ENCODE data around the gene NDUFB7. TPM values are rescaled to one million over a fixed set of nuclear protein-coding genes. Genes with fewer than 3 reads are reported as not detected.

Gene NDUFB7
- total RNA-seq, 3 donors from 2014 or later, result 172 to 255 (median 241) TPM

GRCh38 chr19:14562660-14563589 is 8.9 kb downstream of the NDUFB7 start:
- DNase-seq (peak in 1 of 3 donors; percentile 28), ATAC-seq (no peak)
- Histone ChIP-seq H3K9me3 (no peaks in the 10 kb centered on the region), H3K4me1 (ENCODE audit: low read depth) (no peaks in the 10 kb centered on the region), H3K36me3 (ENCODE audit: low read depth) (no peaks in the 10 kb centered on the region), H3K4me3 (no peak overlapping the region)
- no peak for TF ChIP-seq CTCF (IDR thresholded peaks at IDR 0.05)
- intact Hi-C loops (cut with DNase I, micrococcal nuclease), result no loop called here

DNA sequence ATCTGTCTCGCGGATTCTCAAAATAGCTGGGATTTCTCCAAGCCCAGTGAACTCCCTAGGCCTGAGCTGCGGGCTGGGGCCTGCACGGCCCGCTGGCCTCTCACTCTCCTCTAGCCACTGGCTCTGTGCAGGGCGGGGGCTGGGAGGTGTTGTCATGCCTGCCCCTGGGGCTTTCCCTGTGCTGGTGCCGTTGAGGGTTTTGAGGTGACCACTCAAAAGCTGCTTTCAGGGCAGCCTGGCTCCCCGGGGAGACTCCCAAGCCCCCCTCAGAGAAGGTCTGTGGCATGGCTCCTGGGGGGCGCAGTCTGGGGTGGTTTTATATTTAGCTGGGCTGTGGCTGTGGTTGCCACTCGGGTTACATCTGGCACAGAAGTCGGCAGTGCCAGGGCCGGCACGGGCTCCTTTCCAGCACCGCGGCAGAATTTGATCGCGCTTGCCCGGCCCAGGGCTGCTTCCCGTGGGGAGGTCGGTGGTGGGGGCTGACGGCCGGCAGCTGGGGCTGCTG is 10.0 kb downstream of the NDUFB7 start:
- no peak for DNase-seq
- Histone ChIP-seq H3K4me1 (ENCODE audit: low read depth) (peaks cover under 1% of the 10 kb centered on the region), H3K36me3 (ENCODE audit: low read depth) (no peaks in the 10 kb centered on the region), H3K9me3 (no peaks in the 10 kb centered on the region), H3K4me3 (no peak overlapping the region)
- intact Hi-C loops (cut with DNase I, micrococcal nuclease), result no loop called here
- no peak for TF ChIP-seq CTCF (IDR thresholded peaks at IDR 0.05)
- no peak for ATAC-seq

DNA sequence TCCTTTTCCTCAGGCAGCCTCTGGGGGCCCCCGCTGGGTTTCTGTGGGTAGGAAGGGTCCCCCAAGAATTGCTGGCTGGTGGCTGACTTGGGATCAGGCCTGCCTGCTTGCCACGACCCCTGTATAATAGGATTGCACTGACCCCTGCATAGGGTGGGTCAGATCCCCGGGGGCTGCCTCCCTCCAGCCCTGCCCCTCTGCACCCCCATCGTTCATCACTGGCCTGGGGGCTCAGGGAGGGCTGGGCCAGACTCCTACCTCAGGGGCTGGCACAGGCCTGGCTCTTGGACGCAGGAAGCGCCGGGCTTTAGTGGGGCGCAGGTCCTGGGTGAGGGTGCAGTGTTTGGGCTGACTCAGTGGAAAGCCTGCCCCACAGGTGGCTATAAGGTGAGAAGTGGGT is 10.6 kb downstream of the NDUFB7 start:
- no peak overlapping the region for H3K4me3 ChIP-seq
- ATAC-seq (no peak), DNase-seq (no peak)
- no peaks in the 10 kb centered on the region for H3K9me3 ChIP-seq
- no peaks in the 10 kb centered on the region for H3K36me3 ChIP-seq (ENCODE audit: low read depth)
- no peak for TF ChIP-seq CTCF (IDR thresholded peaks at IDR 0.05)
- peaks cover 6% of the 10 kb centered on the region for H3K4me1 ChIP-seq (ENCODE audit: low read depth)
- intact Hi-C loops (cut with DNase I, micrococcal nuclease), result no loop called here

DNA sequence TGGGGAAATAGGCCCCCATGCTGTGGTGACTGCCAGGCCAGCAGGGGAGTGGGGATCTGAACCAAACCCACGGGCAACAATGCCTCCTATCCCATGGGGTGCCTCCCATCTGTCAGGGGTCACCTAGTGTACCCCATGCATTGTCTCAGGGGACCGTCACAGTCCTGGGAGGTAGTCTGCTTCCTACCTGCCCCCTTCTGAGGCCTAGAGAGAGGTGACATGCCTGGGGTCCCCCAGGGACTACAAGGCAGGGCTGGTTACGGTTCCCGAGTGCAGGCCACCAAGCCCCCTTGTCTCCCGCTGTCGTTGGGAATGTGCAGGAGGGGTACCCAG is 11.1 kb downstream of the NDUFB7 start:
- no peaks in the 10 kb centered on the region for H3K9me3 ChIP-seq
- no peak for DNase-seq
- H3K4me1 ChIP-seq (ENCODE audit: low read depth), result peaks cover 6% of the 10 kb centered on the region
- intact Hi-C loops (cut with DNase I, micrococcal nuclease), result no loop called here
- no peak for TF ChIP-seq CTCF (IDR thresholded peaks at IDR 0.05)
- no peak for ATAC-seq
- H3K4me3 ChIP-seq, result no peak overlapping the region
- no peaks in the 10 kb centered on the region for H3K36me3 ChIP-seq (ENCODE audit: low read depth)

- Histone ChIP-seq H3K4me1 (ENCODE audit: low read depth) (peaks cover 6% of the 10 kb centered on the region), H3K9me3 (no peaks in the 10 kb centered on the region), H3K4me3 (no peak overlapping the region), H3K36me3 (ENCODE audit: low read depth) (no peaks in the 10 kb centered on the region)
- DNase-seq (no peak), ATAC-seq (no peak)
- intact Hi-C loops (cut with DNase I, micrococcal nuclease), result no loop called here
- no peak for TF ChIP-seq CTCF (IDR thresholded peaks at IDR 0.05)
These were observed 11.7 kb downstream of the NDUFB7 start for GRCh38 chr19:14559916-14560775.

Measured in mucosa of descending colon (tissue), 3 donors.